ENCODE results near the gene BMP8A. TPM values are rescaled to one million over a fixed set of nuclear protein-coding genes. Genes with fewer than 3 reads are reported as not detected.

Gene BMP8A
- total and polyA plus RNA-seq, 3 experiments from 2014 or later = 0.18 TPM; not detected in 2

DNA sequence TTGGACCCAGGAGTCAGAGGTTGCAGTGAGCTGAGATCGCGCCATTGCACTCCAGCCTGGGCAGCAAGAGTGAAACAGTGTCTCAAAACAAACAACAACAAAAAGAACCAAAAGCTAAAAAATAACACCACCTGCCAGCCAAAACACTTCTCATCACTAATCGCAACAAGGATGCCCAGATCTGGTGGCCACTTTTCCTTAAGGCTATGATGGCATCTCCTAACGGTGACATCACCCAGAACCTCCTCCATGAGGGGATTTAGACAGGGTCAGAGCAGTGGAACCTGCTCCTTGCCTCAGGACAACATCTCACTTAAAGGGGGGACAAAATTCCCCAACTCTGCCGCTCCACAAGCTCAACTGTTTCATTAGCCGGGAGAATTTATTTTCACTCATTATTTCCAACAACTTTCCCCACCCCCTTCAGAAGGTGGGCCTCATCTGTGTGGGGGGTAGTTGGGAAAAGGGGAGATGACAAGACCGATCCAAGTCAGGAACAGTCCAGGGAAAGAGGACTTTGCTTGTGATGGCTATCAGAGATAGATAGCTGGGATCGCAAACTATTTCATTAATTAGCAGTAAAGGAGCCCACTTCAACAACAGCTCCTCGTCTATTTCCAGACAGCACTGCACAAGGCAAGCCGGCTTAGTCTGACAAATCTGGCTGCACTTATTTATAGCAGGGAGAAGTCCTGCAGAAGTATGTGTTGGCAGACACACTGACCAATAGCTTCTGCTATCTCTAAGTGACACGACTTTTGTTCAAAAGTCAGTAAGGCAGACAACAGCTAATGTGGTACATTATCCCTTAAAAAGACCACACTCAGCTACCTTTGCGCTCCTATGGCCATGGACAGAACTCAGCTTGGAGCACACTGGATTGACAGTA, 82.5 kb downstream of the BMP8A start:
- H3K27ac ChIP-seq (ENCODE audit: low read depth, low read length) = peak overlapping the region; percentile 66
- H3K4me1 Mint-ChIP-seq = peaks cover 33 to 45% (median 39%) of the 10 kb centered on the region in 3 donors

GRCh38 chr1:39574646-39575045, 83.2 kb downstream of the BMP8A start:
- Mint-ChIP-seq H3K4me3 (peak overlapping the region; percentile 89 to 96 (median 92)), H3K36me3 (peaks cover 0 to 57% (median 18%) of the 10 kb centered on the region in 3 donors), H3K9me3 (no peaks in the 10 kb centered on the region), H3K4me1 (peaks cover 33 to 45% (median 39%) of the 10 kb centered on the region in 3 donors), H3K27me3 (no peaks in the 10 kb centered on the region), H3K27ac (peak overlapping the region; percentile 80 to 99 (median 94))
- peak overlapping the region; percentile 66 for H3K27ac ChIP-seq (ENCODE audit: low read depth, low read length)
- peaks cover 22% of the 10 kb centered on the region for H3K4me1 ChIP-seq (ENCODE audit: insufficient read depth, low read length)
- ChIA-PET POLR2A (interaction anchor here (1.2 kb wide), 1 partner anchor 164 kb away, joined by 3 read pairs; the partner anchor contains the start of gene PPIE), CTCF (interaction anchor here (0.7 to 1.5 kb wide), 3 partner anchors 10 to 145 kb away, joined by 3 read pairs; no protein-coding TSS in a partner anchor)
- peaks cover 20% of the 10 kb centered on the region for H3K36me3 ChIP-seq (ENCODE audit: insufficient read depth, low read length)
- peak overlapping the region; percentile 49 for H3K4me3 ChIP-seq (ENCODE audit: low read length)
- no peaks in the 10 kb centered on the region for H3K27me3 ChIP-seq (ENCODE audit: insufficient read depth, low read length, poor library complexity, severe bottlenecking)
- DNase-seq = no peak
- no peaks in the 10 kb centered on the region for H3K9me3 ChIP-seq (ENCODE audit: low read length)

More for the DNA sequence above, 82.5 kb downstream of the BMP8A start:
- no peak for DNase-seq
- POLR2A ChIA-PET = interaction anchor here (1.2 kb wide), 1 partner anchor 165 kb away, joined by 3 read pairs; the partner anchor contains the start of gene PPIE
- Histone ChIP-seq H3K4me1 (ENCODE audit: insufficient read depth, low read length) (peaks cover 22% of the 10 kb centered on the region), H3K27me3 (ENCODE audit: insufficient read depth, low read length, poor library complexity, severe bottlenecking) (no peaks in the 10 kb centered on the region), H3K9me3 (ENCODE audit: low read length) (no peaks in the 10 kb centered on the region), H3K36me3 (ENCODE audit: insufficient read depth, low read length) (peaks cover 27% of the 10 kb centered on the region), H3K4me3 (ENCODE audit: low read length) (peak overlapping the region; percentile 49)
- Mint-ChIP-seq H3K27me3 (no peaks in the 10 kb centered on the region), H3K27ac (peak overlapping the region; percentile 77 to 99 (median 92)), H3K36me3 (peaks cover 0 to 64% (median 20%) of the 10 kb centered on the region in 3 donors), H3K4me3 (peak overlapping the region; percentile 89 to 96 (median 92)), H3K9me3 (no peaks in the 10 kb centered on the region)
- CTCF ChIA-PET = interaction anchor here (2.0 kb wide), 1 partner anchor 35 kb away, joined by 4 read pairs; no protein-coding TSS in a partner anchor

Other genes starting within 250 kb of the BMP8A start
- 100 to 1,000 TPM; 429 to 437 TPM for gene PABPC4, start 85.2 kb downstream of the BMP8A start, total RNA-seq
- gene PABPC4, start 85.2 kb downstream of the BMP8A start, polyA plus RNA-seq = 21.8 TPM
- gene HEYL, start 148.0 kb downstream of the BMP8A start, total RNA-seq = under 1 TPM; 0.07 to 0.09 TPM
- not detected for gene HEYL, start 148.0 kb downstream of the BMP8A start, polyA plus RNA-seq
- gene NT5C1A, start 180.5 kb downstream of the BMP8A start, total RNA-seq = not detected
- not detected for gene NT5C1A, start 180.5 kb downstream of the BMP8A start, polyA plus RNA-seq
- 1 to 10 TPM; 1.9 to 2.0 TPM for gene HPCAL4, start 199.8 kb downstream of the BMP8A start, total RNA-seq
- gene HPCAL4, start 199.8 kb downstream of the BMP8A start, polyA plus RNA-seq = 2.5 TPM
- 10 to 100 TPM; 61.2 to 65.2 TPM for gene PPIE, start 247.2 kb downstream of the BMP8A start, total RNA-seq
- 78.3 TPM for gene PPIE, start 247.2 kb downstream of the BMP8A start, polyA plus RNA-seq